Neutrophil (primary cell): ENCODE measurements around the gene U2AF1L4.

ENCODE experiments used
- H3K27ac ChIP-seq: fragments of 200-600 bp; sonication (generic); 2 replicates; pipeline ENCODE4 v1.5.1; 2016; ENCODE audit warnings: mild to moderate bottlenecking, moderate library complexity
- H3K27me3 ChIP-seq: fragments of 200-600 bp; sonication (generic); 2 replicates; pipeline ENCODE4 v1.6.0; 2016; ENCODE audit warnings: mild to moderate bottlenecking
- H3K36me3 ChIP-seq: fragments of 200-600 bp; sonication (generic); 2 replicates; pipeline ENCODE4 v1.5.1; 2017
- H3K4me1 ChIP-seq, 2 experiments: fragments of 200-600 bp in 1 of 2; sonication (generic) in 1 of 2; 1 replicate in 1 of 2; 2 replicates in 1 of 2; pipeline versions ENCODE4 v1.5.1 to v1.6.1; 2013 to 2016; ENCODE audit warnings: low read depth in 1 of 2, low read length in 1 of 2, mild to moderate bottlenecking in 1 of 2, moderate library complexity in 1 of 2; ENCODE audit not compliant: control insufficient read depth in 1 of 2, insufficient read depth in 1 of 2
- H3K4me3 ChIP-seq, 2 experiments: fragments of 200-600 bp in 1 of 2; sonication (generic) in 1 of 2; 1 replicate in 1 of 2; 2 replicates in 1 of 2; pipeline ENCODE4 v1.5.1; 2013 to 2016; ENCODE audit warnings: low read depth in 1 of 2, low read length in 1 of 2, mild to moderate bottlenecking in 1 of 2, moderate library complexity in 1 of 2
- H3K9me3 ChIP-seq: fragments of 200-600 bp; sonication (generic); 2 replicates; pipeline ENCODE4 v1.5.1; 2016
- CTCF ChIP-seq: fragments of 200-600 bp; sonication (generic); IDR thresholded peaks from 2 replicates; pipeline ENCODE4 v1.5.1; 2016; ENCODE audit warnings: antibody characterized with exemption

U2AF1L4 gene

GRCh38 chr19:35733180-35734125 is 11.8 kb downstream of the U2AF1L4 start:
- Histone ChIP-seq H3K36me3 (peaks cover 100% of the 10 kb centered on the region), H3K27ac (no peak overlapping the region), H3K27me3 (no peaks in the 10 kb centered on the region), H3K9me3 (no peaks in the 10 kb centered on the region), H3K4me1 (no peaks in the 10 kb centered on the region), H3K4me3 (no peak overlapping the region)
- no peak for TF ChIP-seq CTCF

GRCh38 chr19:35732540-35733179 is 12.6 kb downstream of the U2AF1L4 start:
- H3K4me3 ChIP-seq: no peak overlapping the region
- H3K27ac ChIP-seq: no peak overlapping the region
- H3K9me3 ChIP-seq: no peaks in the 10 kb centered on the region
- H3K36me3 ChIP-seq: peaks cover 100% of the 10 kb centered on the region
- TF ChIP-seq CTCF: no peak
- no peaks in the 10 kb centered on the region for H3K27me3 ChIP-seq
- H3K4me1 ChIP-seq: no peaks in the 10 kb centered on the region

GRCh38 chr19:35731779-35732405 is 13.3 kb downstream of the U2AF1L4 start:
- H3K9me3 ChIP-seq: no peaks in the 10 kb centered on the region
- H3K4me3 ChIP-seq: no peak overlapping the region
- no peaks in the 10 kb centered on the region for H3K4me1 ChIP-seq
- TF ChIP-seq CTCF: no peak
- peaks cover 100% of the 10 kb centered on the region for H3K36me3 ChIP-seq
- H3K27me3 ChIP-seq: no peaks in the 10 kb centered on the region
- no peak overlapping the region for H3K27ac ChIP-seq

GRCh38 chr19:35731353-35731752 is 13.9 kb downstream of the U2AF1L4 start:
- H3K36me3 ChIP-seq: peaks cover 100% of the 10 kb centered on the region
- H3K27me3 ChIP-seq: no peaks in the 10 kb centered on the region
- H3K4me1 ChIP-seq: no peaks in the 10 kb centered on the region
- no peak overlapping the region for H3K4me3 ChIP-seq
- H3K27ac ChIP-seq: no peak overlapping the region
- no peaks in the 10 kb centered on the region for H3K9me3 ChIP-seq
- no peak for TF ChIP-seq CTCF

GRCh38 chr19:35730326-35730725 is 14.9 kb downstream of the U2AF1L4 start:
- H3K9me3 ChIP-seq: no peaks in the 10 kb centered on the region
- H3K4me1 ChIP-seq: no peaks in the 10 kb centered on the region
- no peak overlapping the region for H3K4me3 ChIP-seq
- no peak for TF ChIP-seq CTCF
- no peaks in the 10 kb centered on the region for H3K27me3 ChIP-seq
- H3K36me3 ChIP-seq: peaks cover 100% of the 10 kb centered on the region
- no peak overlapping the region for H3K27ac ChIP-seq
